GM20431 (cell line): Measurements from ENCODE around the gene TRIM28.
"Not testable (repeated sequence)": the region's sequence is repeated elsewhere in the genome, so short reads cannot be mapped to it uniquely, and the experiment has no call there.

Experiments used
- in situ Hi-C: fragments of 300-500 bp; cut with MseI, MboI; formaldehyde crosslinking; loops from one replicate; pipeline ENCODE4 v1.15.0; 2020; ENCODE audit warnings: low sequenced_read_pairs; ENCODE audit not compliant: unreplicated experiment

Gene TRIM28

DNA sequence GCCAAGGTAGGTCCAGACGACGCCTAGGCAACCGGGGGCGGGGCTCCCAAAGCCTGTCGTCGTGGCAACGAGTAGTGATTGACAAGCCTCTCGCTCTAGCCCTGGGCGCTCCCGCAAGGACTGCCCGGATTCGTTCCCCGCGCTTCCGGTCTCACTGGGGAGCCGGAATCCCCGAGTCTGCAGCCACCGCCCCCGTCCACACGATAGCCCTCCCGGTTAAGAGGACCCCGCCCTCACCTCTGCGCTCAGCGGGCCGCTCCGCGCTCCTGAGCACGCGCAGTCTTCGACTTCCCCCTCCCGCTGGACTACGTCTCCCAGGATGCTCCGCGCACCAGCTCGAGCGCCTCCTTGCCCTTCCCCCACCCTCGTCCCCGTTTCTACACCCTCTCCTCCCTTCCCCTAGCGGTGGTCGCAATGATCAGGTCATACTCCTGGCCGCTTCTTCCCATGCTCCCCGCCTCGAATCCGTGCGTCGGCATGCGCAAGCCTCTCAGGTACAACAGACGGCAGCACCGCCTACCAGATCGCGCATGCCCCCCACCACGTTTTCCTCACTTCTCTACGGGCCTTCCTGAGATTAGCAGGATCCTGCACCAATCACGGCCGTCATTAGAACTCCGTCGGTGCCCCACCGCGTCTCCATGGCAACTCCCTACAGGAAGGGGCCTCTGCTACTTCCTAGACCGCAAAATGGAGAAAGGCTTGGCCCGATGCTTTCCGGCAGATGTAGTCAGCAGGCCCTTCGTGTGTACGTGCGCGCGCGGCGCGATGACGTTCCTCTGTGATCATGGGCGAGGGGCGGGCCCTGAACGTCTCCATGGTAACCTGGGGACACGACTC lies 29.2 kb downstream of the TRIM28 start, which contains the start of gene MZF1:
MZF1 (minus strand) TSS at position 518 of the 840 bp plus-strand sequence. CDS start 1,946 bp downstream, outside the sequence.
- in situ Hi-C loops: no loop called here

DNA sequence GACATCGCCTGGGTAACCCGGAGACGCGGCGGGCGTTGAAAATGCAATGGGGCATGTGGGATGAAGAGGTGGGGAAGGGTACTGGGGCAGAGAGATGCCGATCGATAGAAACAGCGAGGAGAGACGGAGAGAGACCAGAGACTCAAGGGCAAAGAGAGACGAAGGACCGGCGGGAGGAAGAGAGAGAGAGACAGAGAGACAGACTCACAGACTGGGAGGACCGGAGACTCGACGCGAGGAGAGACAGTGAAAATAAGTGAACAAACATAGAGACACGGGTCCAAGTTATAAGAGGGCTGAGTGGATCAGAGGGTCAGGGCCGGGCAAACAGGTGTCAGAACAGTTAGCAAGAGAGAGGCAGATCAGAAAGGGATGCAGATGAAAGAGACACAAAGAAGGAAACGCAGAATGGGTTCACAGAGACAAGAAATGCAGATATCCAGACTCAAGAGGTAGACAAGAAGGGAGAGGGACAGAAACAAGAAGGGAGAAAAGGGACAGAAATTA lies 29.8 kb downstream of the TRIM28 start:
- in situ Hi-C loops: no loop called here

DNA sequence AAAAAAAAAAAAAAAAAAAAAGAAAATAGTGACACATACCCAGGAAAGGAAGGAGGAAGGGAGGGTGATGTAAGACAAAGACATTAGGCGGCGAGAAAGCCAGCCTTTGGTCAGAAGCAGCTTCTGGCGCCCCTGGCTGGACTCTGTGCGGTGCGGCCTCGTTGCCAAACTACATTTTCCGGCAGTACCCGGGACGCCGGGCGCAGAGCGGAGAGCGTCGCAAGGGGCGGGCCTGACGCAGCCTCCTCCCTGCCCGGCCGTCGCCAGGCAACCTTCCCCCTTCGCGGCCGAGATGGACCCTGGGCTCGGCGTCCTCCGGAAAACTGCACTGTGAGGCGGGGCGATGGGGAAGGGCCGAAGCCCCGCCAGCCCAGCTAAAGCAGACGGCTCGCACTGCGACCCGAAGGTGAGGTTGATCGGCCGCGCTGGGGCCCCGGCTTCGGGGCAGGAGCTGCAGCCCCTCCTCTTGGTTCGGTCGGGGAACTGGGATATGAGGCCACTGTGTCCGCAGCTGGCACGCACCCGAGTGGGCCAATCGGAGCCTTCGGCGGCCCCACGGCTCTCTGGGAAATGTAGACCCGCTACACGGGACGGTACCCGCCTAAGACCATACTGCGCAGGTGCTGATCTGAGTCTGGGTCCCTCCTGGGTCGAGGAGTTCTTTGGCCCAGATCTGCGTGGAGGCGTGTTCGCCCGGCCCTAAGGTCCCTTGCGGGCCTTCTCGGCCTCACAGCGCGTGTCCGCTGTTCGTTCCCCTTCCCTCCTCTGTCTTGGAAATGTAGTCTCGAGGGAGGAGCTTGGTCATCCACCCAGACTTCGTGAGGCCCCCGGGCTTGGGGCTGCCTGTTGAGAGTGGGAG lies 31.5 kb downstream of the TRIM28 start:
- in situ Hi-C loops: no loop called here

DNA sequence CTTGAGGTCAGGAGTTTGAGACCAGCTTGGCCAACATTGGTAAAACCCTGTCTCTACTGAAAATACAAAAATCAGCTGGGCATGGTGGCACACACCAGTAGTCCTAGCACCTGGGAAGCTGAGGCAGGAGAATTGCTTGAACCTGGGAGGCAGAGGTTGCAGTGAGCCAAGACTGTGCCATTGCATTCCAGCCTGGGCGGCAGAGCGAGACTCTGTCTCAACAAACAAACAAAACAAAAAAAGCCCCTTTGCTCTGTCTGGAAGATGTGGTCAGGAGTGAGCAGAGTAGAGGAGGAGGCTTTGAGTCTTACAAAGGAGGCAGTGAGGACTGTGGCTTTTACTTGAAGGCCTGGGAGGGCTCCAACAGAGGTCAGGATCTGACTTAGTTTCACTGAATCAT lies 33.7 kb downstream of the TRIM28 start:
- in situ Hi-C loops: not testable (repeated sequence)

- in situ Hi-C loops: no loop called here
Observed at GRCh38 chr19:58578012-58578925, 34.4 kb downstream of the TRIM28 start.

DNA sequence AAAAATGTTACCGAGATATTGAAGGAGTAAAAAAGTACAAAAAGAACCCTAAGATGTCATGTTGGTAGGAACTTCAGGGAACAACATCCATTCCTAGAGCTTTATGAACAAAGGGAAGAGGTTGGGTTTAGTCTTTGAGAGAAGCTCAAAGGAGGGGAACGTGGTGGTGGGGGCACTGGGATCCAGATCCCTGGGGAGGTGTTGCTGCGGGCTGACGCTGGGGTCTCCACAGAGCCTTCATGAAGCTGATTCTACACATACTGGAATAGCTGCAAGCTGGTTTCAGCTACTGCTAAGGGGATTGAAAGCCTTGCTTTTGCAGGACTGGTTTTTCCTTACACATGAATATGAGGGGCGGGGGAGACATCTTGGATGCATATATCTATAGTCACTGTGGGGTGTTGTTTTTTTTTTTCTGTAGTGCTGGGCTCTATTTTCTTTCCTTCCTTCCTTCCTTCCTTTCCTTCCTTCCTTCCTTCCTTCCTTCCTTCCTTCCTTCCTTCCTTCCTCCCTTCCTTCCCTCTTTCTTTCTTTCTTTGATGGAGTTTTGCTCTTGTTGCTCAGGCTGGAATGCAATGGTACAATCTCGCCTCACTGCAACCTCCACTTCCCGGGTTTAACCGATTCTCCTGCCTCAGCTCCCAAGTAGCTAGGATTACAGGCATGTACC lies 35.7 kb downstream of the TRIM28 start:
- in situ Hi-C loops: no loop called here

DNA sequence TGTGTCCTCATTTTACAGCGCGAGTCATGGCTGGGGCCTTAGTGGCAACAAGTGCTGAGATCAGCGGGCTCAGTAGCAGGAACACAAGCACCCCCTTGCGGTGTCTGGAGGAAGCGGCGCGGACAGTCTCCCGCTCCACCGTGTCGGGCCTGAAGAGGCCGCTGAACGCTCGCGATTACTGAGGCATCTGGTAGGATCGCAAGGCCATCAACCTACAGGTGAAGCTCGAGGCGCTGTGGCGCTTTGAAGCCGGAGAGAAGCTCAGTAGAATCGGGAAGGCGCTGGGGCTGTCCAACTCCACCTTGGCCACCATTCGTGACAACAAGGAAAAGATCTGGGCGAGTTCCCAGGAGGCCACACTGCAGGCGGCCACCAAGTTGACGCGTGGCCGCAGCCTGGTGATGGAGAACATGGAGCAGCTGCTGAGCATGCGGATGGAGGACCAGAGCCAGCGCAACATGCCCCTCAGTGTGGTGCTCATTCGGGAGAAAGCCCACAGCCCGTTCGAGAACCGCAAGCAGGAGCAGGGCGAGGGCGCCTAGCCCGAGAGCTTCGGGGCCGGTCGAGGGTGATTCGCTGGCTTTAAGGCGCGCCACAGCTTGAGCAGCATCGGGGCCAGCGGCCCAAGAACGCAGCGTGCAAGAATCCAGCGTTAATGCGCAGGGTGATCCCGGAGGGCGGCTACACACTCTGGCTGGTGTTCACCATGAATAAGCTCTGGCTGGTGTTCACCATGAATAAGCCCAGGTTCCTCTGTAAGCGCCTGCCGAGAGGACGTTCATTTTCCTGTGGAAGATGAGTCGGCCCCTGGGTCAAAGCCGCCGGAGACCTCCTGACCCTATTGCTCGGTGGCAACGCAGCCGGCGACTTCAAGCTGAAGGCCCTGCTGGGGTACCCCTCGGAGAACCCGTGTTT lies 37.6 kb downstream of the TRIM28 start:
- in situ Hi-C loops: no loop called here

DNA sequence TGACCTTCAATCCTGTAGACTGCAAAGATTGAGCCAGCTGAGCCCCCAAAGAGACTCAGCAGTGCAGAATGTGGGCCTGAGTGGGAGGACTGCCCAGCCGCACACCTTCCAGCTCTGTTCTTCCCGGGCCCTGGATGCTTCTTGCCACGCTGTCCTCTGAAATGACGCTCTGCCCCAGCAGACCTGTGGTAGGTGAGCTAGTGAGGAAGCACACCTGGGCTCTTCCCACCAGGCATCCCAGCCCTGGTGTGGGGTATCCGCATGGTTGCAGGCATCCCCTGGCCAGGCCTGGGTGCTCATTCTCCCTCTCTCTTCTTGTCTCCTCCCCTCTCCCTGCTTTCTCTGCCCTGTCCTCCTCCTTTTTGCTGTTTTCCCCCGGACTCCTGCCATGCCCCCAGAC lies 39.1 kb downstream of the TRIM28 start:
- in situ Hi-C loops: no loop called here

DNA sequence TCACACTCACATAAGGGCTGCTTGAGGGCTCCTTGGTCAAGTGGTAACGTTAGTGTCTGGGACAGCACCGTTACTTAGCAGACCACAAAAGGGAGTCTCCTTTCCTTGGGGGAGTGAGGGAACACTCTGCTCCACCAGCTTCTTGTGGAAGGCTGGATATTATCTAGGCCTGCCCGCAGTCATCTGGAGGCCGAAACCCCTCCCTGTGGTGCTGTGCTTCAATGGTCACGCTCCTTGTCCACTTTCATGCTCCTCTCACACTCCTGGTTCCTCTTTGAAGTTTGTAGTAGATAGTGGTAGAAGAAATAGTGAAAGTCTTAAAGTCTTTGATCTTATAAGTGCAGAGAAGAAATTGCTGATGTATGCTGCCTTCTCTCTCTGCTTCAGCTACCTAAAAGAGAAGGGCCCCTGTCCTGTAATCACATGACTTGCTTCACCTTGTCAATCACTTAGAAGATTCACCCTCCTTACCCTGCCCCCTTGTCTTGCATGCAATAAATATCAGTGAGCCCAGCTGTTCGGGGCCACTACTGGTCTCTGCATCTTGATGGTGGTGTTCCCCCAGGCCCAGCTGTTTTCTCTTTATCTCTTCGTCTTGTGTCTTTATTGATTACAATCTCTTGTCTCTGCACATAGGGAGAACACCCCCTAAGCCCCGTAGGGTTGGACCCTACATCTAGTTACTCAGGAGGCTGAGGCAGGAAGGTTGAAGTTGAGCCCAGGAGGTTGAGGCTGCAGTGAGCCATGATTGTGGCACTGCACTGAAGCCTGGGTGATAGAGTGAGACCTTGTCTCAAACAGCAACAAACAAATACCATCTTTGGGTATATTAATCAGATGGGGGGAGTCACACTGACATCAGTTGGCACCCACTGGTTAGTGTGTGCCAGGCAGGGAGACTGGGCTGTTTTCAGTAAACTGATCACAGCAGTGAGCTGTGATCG lies 40.9 kb downstream of the TRIM28 start:
- in situ Hi-C loops: no loop called here

DNA sequence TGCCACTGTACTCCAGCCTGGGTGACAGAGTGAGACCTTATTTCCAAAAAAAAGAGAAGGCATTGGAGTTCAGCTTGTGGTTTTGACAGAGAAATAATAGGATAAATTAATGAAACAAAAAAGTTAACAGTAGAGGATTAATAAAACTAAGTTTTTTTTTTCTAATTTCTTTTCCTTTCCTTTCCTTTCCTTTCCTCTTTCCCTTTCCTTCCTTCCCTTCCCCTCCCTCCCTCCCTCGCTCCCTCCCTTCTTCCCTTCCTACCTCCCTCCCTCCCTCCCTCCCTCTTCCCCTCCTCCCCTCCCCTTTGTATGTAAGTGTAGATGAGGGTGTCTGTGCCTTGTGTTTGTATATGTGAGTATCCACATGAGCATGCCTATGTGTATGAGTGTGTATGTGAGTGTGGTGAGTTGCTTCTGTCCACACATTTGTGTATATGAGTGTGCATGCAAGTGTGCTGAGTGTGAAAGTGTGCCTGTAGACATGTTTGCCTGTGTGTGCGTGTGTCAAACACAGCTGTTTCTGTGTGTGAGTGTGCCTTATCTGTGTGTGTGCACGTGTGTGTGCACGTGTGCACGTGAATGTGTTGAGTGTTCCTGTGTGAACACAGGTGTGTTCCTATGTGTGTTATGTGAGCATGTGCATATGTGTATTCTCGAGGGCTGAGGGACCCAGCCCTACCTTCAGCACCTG lies 41.7 kb downstream of the TRIM28 start:
- in situ Hi-C loops: no loop called here

DNA sequence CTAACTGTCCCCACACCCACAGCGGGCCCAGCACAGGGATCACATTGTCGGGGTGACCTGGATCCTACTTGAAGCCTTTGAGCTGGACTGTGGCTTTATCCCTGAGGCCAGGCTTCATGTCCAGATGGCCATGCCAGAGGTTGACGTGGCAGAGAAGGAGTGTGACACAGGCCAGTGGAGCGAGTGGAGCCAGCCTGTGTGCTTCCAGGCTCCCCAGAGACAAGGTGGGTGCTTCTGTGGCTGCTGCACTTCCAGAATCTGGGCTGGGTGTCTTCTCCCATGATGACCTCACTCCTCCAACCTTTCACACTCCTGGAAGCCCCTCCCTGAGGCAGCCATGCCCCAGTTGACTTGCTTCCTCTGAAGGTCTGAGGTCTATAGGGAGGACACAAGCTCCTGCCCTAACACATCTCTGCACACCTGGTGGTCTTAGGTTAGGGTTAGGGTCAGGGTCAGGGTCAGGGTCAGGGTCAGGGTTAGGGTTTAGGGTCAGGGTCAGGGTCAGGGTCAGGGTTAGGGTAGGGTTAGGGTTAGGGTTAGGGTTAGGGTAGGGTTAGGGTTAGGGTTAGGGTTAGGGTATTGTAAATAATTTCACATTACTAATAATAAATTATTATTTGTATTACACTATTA lies 42.4 kb downstream of the TRIM28 start:
- in situ Hi-C loops: no loop called here
